DMS79 (cell line): ENCODE data around the gene COL4A2.

ENCODE experiments used
- DNase-seq: peaks from one replicate; lab custom pipeline; 2025; lab: John Stamatoyannopoulos, UW

Gene COL4A2

DNA sequence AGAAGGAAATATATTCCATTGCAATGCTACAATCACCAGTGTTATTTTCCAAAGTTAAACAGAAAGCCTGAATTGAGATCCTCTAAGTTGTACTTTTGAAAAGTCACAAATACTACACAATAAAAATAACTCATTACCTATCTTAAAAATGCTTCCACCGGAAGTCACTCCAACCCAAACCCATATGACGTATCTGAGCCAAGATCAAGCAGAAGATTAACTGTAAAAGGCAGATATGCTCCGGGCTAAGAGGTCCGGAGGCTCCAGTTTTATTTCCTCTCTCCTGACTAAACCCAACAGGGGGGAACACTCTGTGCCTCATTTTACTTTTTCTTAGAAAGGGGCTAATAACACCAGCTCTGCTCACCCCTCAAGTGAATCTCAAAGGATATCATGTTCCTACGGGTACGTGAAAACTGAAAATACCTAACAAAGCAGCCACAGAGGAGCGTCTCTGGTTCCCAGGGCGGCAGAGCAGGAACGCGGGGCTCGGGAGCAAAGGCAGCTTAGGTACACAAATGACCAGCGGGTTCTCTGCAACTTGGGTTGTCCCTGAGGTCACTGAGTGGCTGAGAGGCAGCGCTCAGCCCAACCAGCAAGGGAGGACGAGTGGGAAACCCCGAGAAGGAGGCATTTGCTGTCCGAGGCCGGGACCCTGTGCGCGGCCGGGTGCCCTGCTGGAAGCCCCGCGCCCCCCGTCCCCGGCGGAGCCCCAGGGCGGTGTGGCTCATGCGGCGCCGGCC, 253.7 kb downstream of the COL4A2 start:
- peak; percentile 71 for DNase-seq

DNA sequence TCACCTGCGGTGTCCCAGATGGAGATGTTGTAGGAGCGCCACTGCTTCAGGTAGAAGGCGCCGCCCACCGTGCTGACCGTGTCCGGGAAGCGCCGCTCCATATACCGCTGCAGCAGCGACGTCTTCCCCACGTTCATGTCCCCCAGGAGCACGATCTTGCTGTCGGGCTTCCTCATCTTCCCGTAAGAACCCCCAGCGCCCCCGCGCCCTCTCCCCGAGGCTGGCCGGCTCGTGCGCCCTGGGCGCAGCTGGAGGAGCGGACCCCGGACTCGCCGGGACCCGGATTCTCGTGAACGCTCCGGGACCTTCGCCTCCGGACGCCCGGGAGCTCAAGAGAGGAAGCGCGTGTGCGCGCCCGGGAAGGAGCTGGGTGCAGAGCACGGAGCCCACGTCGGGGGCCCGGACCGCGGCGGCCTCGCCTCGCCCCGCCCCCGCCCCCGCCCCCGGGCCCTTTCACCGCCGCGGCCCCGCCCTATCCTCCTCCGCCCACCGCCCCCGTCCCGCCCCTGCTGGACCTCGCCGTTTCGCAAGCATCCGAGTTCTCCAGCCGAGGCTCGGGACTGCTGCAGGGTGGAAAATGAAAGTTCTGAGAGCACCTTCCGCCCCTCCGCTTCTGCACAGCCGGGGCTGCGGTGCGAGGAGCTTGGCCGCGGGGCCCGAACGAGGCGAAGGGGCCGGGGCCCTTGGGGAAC, 254.4 kb downstream of the COL4A2 start, which contains the start of gene RAB20:
Gene RAB20, minus strand, starts transcription at position 379 of the 692 bp plus-strand sequence. Its CDS starts 203 bp downstream, at position 176.
- DNase-seq: peak; percentile 59

DNA sequence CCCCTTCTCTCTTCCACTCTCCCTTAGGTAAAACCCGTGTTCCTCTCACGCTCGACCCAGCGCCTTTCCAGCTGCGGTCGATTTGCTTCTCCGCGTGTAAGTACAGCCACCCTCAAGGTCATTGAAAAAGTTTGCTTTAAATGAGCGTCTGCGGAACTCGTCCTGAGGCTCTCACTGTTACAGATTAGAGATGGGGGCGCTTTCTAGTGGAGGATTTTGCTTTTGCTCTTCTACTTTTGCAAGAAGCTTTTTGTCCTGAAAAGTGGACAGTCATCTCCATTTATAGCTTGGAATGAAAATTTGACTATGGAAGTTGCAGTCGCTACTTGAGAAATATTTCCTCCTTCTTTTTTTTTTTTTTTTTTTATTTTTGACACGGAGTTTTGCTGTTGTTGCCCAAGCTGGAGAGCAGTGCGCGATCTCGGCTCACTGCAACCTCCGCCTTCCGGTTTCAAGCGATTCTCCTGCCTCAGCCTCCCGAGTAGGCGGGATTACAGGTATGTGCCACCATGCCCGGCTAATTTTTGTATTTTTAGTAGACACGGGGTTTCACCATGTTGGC, 255.0 kb downstream of the COL4A2 start:
- no peak for DNase-seq
